Activated CD4-positive, alpha-beta T cell treated with anti-CD3 and anti-CD28 coated beads for 36 hours (primary cell): Measurements from ENCODE around the gene ZKSCAN2. TPM values are rescaled to one million over a fixed set of nuclear protein-coding genes. Genes with fewer than 3 reads are reported as not detected.

Experiments
- ATAC-seq: fragments of 200-7000 bp; cut with Tn5 transposase; one replicate; pipeline ENCODE4 v1.10.0; 2021; ENCODE audit warnings: mild to moderate bottlenecking, moderate library complexity
- CTCF ChIA-PET: fragments of 350-600 bp; sonication (Branson Sonifier 250); formaldehyde crosslinking; loops from one replicate; lab custom pipeline; 2021; ENCODE audit warnings: antibody characterized with exemption; lab: Charles Lee
- POLR2A ChIA-PET: fragments of 350-600 bp; sonication (Branson Sonifier 250); formaldehyde crosslinking; loops from one replicate; lab custom pipeline; 2021; ENCODE audit warnings: antibody characterized with exemption, inconsistent platforms; lab: Charles Lee
- DNase-seq: peaks from one replicate; pipeline ENCODE4 v3.0.0-alpha.2; 2020
- H3K27ac Mint-ChIP-seq: one replicate; pipeline ENCODE4 v1.8.0; 2021; ENCODE audit warnings: mixed read lengths
- H3K27me3 Mint-ChIP-seq: one replicate; pipeline ENCODE4 v1.8.0; 2021; ENCODE audit warnings: mixed read lengths
- H3K36me3 Mint-ChIP-seq: one replicate; pipeline ENCODE4 v1.8.0; 2021; ENCODE audit warnings: low read depth, mixed read lengths
- H3K4me1 Mint-ChIP-seq: one replicate; pipeline ENCODE4 v1.8.0; 2021; ENCODE audit warnings: mixed read lengths
- H3K4me3 Mint-ChIP-seq: one replicate; pipeline ENCODE4 v1.8.0; 2021; ENCODE audit warnings: mild to moderate bottlenecking, moderate library complexity, mixed read lengths
- H3K9me3 Mint-ChIP-seq: one replicate; pipeline ENCODE4 v1.8.0; 2021; ENCODE audit warnings: low read depth, mixed read lengths
- intact Hi-C, 2 experiments: fragments of 100-400 bp; cut with DNase I in 1 of 2; cut with micrococcal nuclease in 1 of 2; formaldehyde crosslinking; loops; one replicate each; pipeline versions ENCODE4 v1.14.2 to v1.15.1; 2022 to 2024; cut with DNase I, micrococcal nuclease
- total RNA-seq, 2 experiments: library from RNA; stranded (reverse); gene quantifications; one replicate each; pipeline ENCODE4 v1.2.3, GENCODE V29; 2021

Gene ZKSCAN2
- total RNA-seq, 2 experiments from 2014 or later: 5.5 to 5.6 TPM

- Mint-ChIP-seq H3K36me3 (peaks cover 38% of the 10 kb centered on the region), H3K27me3 (no peaks in the 10 kb centered on the region), H3K9me3 (no peaks in the 10 kb centered on the region), H3K4me1 (peaks cover 19% of the 10 kb centered on the region), H3K4me3 (no peak overlapping the region), H3K27ac (no peak overlapping the region)
- DNase-seq (no peak), ATAC-seq (no peak)
- intact Hi-C loops: loop anchor here in 1 of 2 experiments (5.0 kb wide), 1 partner anchor 34 kb away; no protein-coding TSS in a partner anchor
- POLR2A ChIA-PET: no interaction called here
- CTCF ChIA-PET: interaction anchor here (0.7 to 1.6 kb wide), 3 partner anchors 10 to 176 kb away, joined by 4 to 7 read pairs (median 4); no protein-coding TSS in a partner anchor
Observed at GRCh38 chr16:25265968-25266367, 8.3 kb upstream of the ZKSCAN2 start.

GRCh38 chr16:25264597-25264996 lies 7.0 kb upstream of the ZKSCAN2 start:
- Mint-ChIP-seq H3K4me3 (no peak overlapping the region), H3K4me1 (peaks cover 29% of the 10 kb centered on the region), H3K27me3 (no peaks in the 10 kb centered on the region), H3K36me3 (peaks cover 46% of the 10 kb centered on the region), H3K27ac (no peak overlapping the region), H3K9me3 (no peaks in the 10 kb centered on the region)
- ATAC-seq (no peak), DNase-seq (peak; percentile 31)
- ChIA-PET POLR2A (no interaction called here), CTCF (no interaction called here)
- intact Hi-C loops: no loop called here

GRCh38 chr16:25260416-25260815 lies 2.8 kb upstream of the ZKSCAN2 start:
- H3K9me3 Mint-ChIP-seq: no peaks in the 10 kb centered on the region
- ATAC-seq: no peak
- H3K36me3 Mint-ChIP-seq: peaks cover 37% of the 10 kb centered on the region

GRCh38 chr16:25258861-25259179 lies 1.2 kb upstream of the ZKSCAN2 start:
- Mint-ChIP-seq H3K4me3 (peak overlapping the region; percentile 93), H3K9me3 (no peaks in the 10 kb centered on the region), H3K27me3 (no peaks in the 10 kb centered on the region), H3K36me3 (peaks cover 31% of the 10 kb centered on the region), H3K27ac (peak overlapping the region; percentile 98), H3K4me1 (peaks cover 53% of the 10 kb centered on the region)
- CTCF ChIA-PET: interaction anchor here (1.0 kb wide), 1 partner anchor 45 kb away, joined by 3 read pairs; no protein-coding TSS in a partner anchor
- POLR2A ChIA-PET: interaction anchor here (0.6 to 0.8 kb wide), 3 partner anchors 195 to 429 kb away, joined by 3 read pairs; no protein-coding TSS in a partner anchor
- intact Hi-C loops: loop anchor here in 1 of 2 experiments (1.0 to 5.0 kb wide), 3 partner anchors 244 to 1943 kb away; partner anchors contain the start of genes ARHGAP17 and KDM8
- peak; percentile 44 for DNase-seq
- ATAC-seq: peak; percentile 8

More at GRCh38 chr16:25260416-25260815, 2.8 kb upstream of the ZKSCAN2 start:
- ChIA-PET POLR2A (no interaction called here), CTCF (interaction anchor here (0.7 to 1.2 kb wide), 3 partner anchors 9 to 299 kb away, joined by 3 to 5 read pairs (median 3); no protein-coding TSS in a partner anchor)
- no peak for DNase-seq
- intact Hi-C loops: no loop called here
- Mint-ChIP-seq H3K4me1 (peaks cover 53% of the 10 kb centered on the region), H3K27ac (no peak overlapping the region), H3K27me3 (no peaks in the 10 kb centered on the region), H3K4me3 (peak overlapping the region; percentile 28)

- ATAC-seq (peak; percentile 61), DNase-seq (peak; percentile 89)
- no peaks in the 10 kb centered on the region for H3K9me3 Mint-ChIP-seq
- POLR2A ChIA-PET: interaction anchor here (0.6 to 0.8 kb wide), 3 partner anchors 195 to 428 kb away, joined by 3 read pairs; no protein-coding TSS in a partner anchor
- H3K4me1 Mint-ChIP-seq: peaks cover 56% of the 10 kb centered on the region
- CTCF ChIA-PET: interaction anchor here (1.0 kb wide), 1 partner anchor 44 kb away, joined by 3 read pairs; no protein-coding TSS in a partner anchor
- peak overlapping the region; percentile 98 for H3K27ac Mint-ChIP-seq
- H3K36me3 Mint-ChIP-seq: peaks cover 32% of the 10 kb centered on the region
- intact Hi-C loops: loop anchor here in 1 of 2 experiments (1.0 to 5.0 kb wide), 10 partner anchors 25 to 1944 kb away; partner anchors contain the start of genes ARHGAP17, KDM8, LCMT1 and RBBP6
- peak overlapping the region; percentile 93 for H3K4me3 Mint-ChIP-seq
- H3K27me3 Mint-ChIP-seq: no peaks in the 10 kb centered on the region
Observed at GRCh38 chr16:25257956-25258860, 563 bp upstream of the ZKSCAN2 start.

GRCh38 chr16:25256695-25257469 lies 763 bp downstream of the ZKSCAN2 start:
- H3K9me3 Mint-ChIP-seq: no peaks in the 10 kb centered on the region
- H3K27ac Mint-ChIP-seq: peak overlapping the region; percentile 91
- intact Hi-C loops: loop anchor here in 1 of 2 experiments (1.0 to 5.0 kb wide), 8 partner anchors 24 to 1945 kb away; partner anchors contain the start of genes KDM8, LCMT1, RBBP6 and TNRC6A
- H3K4me1 Mint-ChIP-seq: peaks cover 59% of the 10 kb centered on the region
- DNase-seq: peak; percentile 30
- peak overlapping the region; percentile 93 for H3K4me3 Mint-ChIP-seq
- CTCF ChIA-PET: interaction anchor here (0.7 to 1.4 kb wide), 5 partner anchors 13 to 1288 kb away, joined by 3 to 4 read pairs (median 3); no protein-coding TSS in a partner anchor
- POLR2A ChIA-PET: interaction anchor here (0.6 to 0.7 kb wide), 3 partner anchors 86 to 1980 kb away, joined by 3 to 9 read pairs (median 3); no protein-coding TSS in a partner anchor
- no peaks in the 10 kb centered on the region for H3K27me3 Mint-ChIP-seq
- H3K36me3 Mint-ChIP-seq: peaks cover 34% of the 10 kb centered on the region
- no peak for ATAC-seq

- Mint-ChIP-seq H3K36me3 (peaks cover 28% of the 10 kb centered on the region), H3K4me3 (no peak overlapping the region), H3K27ac (no peak overlapping the region), H3K4me1 (peaks cover 27% of the 10 kb centered on the region), H3K27me3 (no peaks in the 10 kb centered on the region), H3K9me3 (peaks cover 2% of the 10 kb centered on the region)
- ChIA-PET CTCF (interaction anchor here (0.7 to 1.0 kb wide), 3 partner anchors 21 to 1255 kb away, joined by 3 to 6 read pairs (median 3); no protein-coding TSS in a partner anchor), POLR2A (no interaction called here)
- intact Hi-C loops: no loop called here
- DNase-seq (no peak), ATAC-seq (no peak)
Observed at GRCh38 chr16:25253322-25253721, 4.3 kb downstream of the ZKSCAN2 start.

- Mint-ChIP-seq H3K9me3 (peaks cover 2% of the 10 kb centered on the region), H3K4me1 (peaks cover 14% of the 10 kb centered on the region), H3K4me3 (no peak overlapping the region), H3K36me3 (peaks cover 45% of the 10 kb centered on the region), H3K27ac (no peak overlapping the region), H3K27me3 (no peaks in the 10 kb centered on the region)
- CTCF ChIA-PET: interaction anchor here (0.6 kb wide), 1 partner anchor 414 kb away, joined by 4 read pairs; no protein-coding TSS in a partner anchor
- POLR2A ChIA-PET: no interaction called here
- ATAC-seq (no peak), DNase-seq (no peak)
- intact Hi-C loops: no loop called here
Observed at GRCh38 chr16:25250467-25250866, 7.2 kb downstream of the ZKSCAN2 start.

- no peaks in the 10 kb centered on the region for H3K36me3 Mint-ChIP-seq
- H3K9me3 Mint-ChIP-seq: no peaks in the 10 kb centered on the region
- H3K4me3 Mint-ChIP-seq: no peak overlapping the region
- ATAC-seq (no peak), DNase-seq (no peak)
- H3K27ac Mint-ChIP-seq: no peak overlapping the region
- H3K4me1 Mint-ChIP-seq: no peaks in the 10 kb centered on the region
- ChIA-PET POLR2A (no interaction called here), CTCF (interaction anchor here (0.6 to 2.6 kb wide), 3 partner anchors 9 to 222 kb away, joined by 3 to 9 read pairs (median 4); no protein-coding TSS in a partner anchor)
- intact Hi-C loops: no loop called here
- H3K27me3 Mint-ChIP-seq: no peaks in the 10 kb centered on the region
Observed at GRCh38 chr16:25235991-25236390, 21.7 kb downstream of the ZKSCAN2 start.

- Mint-ChIP-seq H3K4me1 (peaks cover 2% of the 10 kb centered on the region), H3K9me3 (no peaks in the 10 kb centered on the region), H3K4me3 (no peak overlapping the region), H3K36me3 (no peaks in the 10 kb centered on the region), H3K27ac (no peak overlapping the region), H3K27me3 (no peaks in the 10 kb centered on the region)
- intact Hi-C loops: loop anchor here in 1 of 2 experiments (10.0 kb wide), 1 partner anchor 714 kb away; no protein-coding TSS in a partner anchor
- ATAC-seq (no peak), DNase-seq (no peak)
- POLR2A ChIA-PET: no interaction called here
- CTCF ChIA-PET: no interaction called here
Observed at GRCh38 chr16:25228372-25228771, 29.3 kb downstream of the ZKSCAN2 start.
